Adipose tissue (tissue), 3 donors: ENCODE data around the gene TMEM30B. TPM values are rescaled to one million over a fixed set of nuclear protein-coding genes. Genes with fewer than 3 reads are reported as not detected.

Experiments used
- H3K27ac ChIP-seq: one replicate; pipeline ENCODE4 v1.5.1; 2013; ENCODE audit warnings: low read depth, low read length
- WGBS, 3 donors: extraction: QIAGEN DNeasy Blood & Tissue Kit; methylation state at CpG; one replicate each; pipeline ENCODE4 v1.1.7; 2013; 5-methylcytosine and 5-hydroxymethylcytosine counted together
- polyA plus RNA-seq, 3 donors: library from polyadenylated mRNA; stranded (reverse); fragments of 200-250 nt; gene quantifications; one replicate each; pipeline ENCODE4 v1.2.3, GENCODE V29; 2013
- donor health status: healthy with polysubstance abuse.
- donor health status: Bipolar disorder and iron deficiency.
- donor health status: healthy.

The TMEM30B gene
- polyA plus RNA-seq, 3 donors = 1.6 to 14.5 (median 3.1) TPM

- no peak overlapping the region for H3K27ac ChIP-seq
Observed at GRCh38 chr14:61308198-61308597, 27.1 kb upstream of the TMEM30B start.

GRCh38 chr14:61304688-61305087 is 23.6 kb upstream of the TMEM30B start:
- 93 to 97% (median 94%) methylated on average over 2 of the region's 2 CpGs for WGBS, 3 donors
- no peak overlapping the region for H3K27ac ChIP-seq

More at GRCh38 chr14:61308198-61308597, 27.1 kb upstream of the TMEM30B start:
- 25 to 39% (median 38%) methylated on average over 3 of the region's 3 CpGs for WGBS, 3 donors

GRCh38 chr14:61300754-61301153 is 19.6 kb upstream of the TMEM30B start:
- 88 to 89% (median 89%) methylated on average over 7 of the region's 7 CpGs for WGBS, 3 donors
- H3K27ac ChIP-seq = no peak overlapping the region

- 38 to 49% (median 43%) methylated on average over 2 of the region's 2 CpGs for WGBS, 3 donors
Observed at GRCh38 chr14:61300209-61300608, 19.1 kb upstream of the TMEM30B start.

GRCh38 chr14:61298824-61299223 is 17.7 kb upstream of the TMEM30B start:
- 43 to 67% (median 43%) methylated on average over 3 of the region's 3 CpGs for WGBS, 3 donors
- H3K27ac ChIP-seq = no peak overlapping the region

More at GRCh38 chr14:61300209-61300608, 19.1 kb upstream of the TMEM30B start:
- no peak overlapping the region for H3K27ac ChIP-seq

- H3K27ac ChIP-seq = no peak overlapping the region
- whole genome bisulfite sequencing, 3 donors = 71 to 79% (median 79%) methylated on average over 6 of the region's 6 CpGs
Observed at GRCh38 chr14:61297581-61297980, 16.4 kb upstream of the TMEM30B start.

- WGBS, 3 donors = 34 to 43% (median 40%) methylated on average over 2 of the region's 2 CpGs
- H3K27ac ChIP-seq = no peak overlapping the region
Observed at GRCh38 chr14:61296719-61297502, 15.8 kb upstream of the TMEM30B start.

- 34 to 55% (median 43%) methylated on average over 3 of the region's 3 CpGs for WGBS, 3 donors
Observed at GRCh38 chr14:61296151-61296550, 15.0 kb upstream of the TMEM30B start.

GRCh38 chr14:61290701-61291100 is 9.6 kb upstream of the TMEM30B start:
- 24 to 42% (median 30%) methylated on average over 1 of the region's 1 CpG for WGBS, 3 donors

More at GRCh38 chr14:61296151-61296550, 15.0 kb upstream of the TMEM30B start:
- H3K27ac ChIP-seq = no peak overlapping the region

GRCh38 chr14:61288720-61289119 is 7.6 kb upstream of the TMEM30B start:
- 57 to 81% (median 77%) methylated on average over 3 of the region's 3 CpGs for WGBS, 3 donors
- H3K27ac ChIP-seq = no peak overlapping the region

More at GRCh38 chr14:61290701-61291100, 9.6 kb upstream of the TMEM30B start:
- H3K27ac ChIP-seq = no peak overlapping the region

GRCh38 chr14:61288228-61288627 is 7.1 kb upstream of the TMEM30B start:
- WGBS, 3 donors = 62 to 90% (median 89%) methylated on average over 4 of the region's 4 CpGs
- no peak overlapping the region for H3K27ac ChIP-seq

- H3K27ac ChIP-seq = no peak overlapping the region
- 87 to 92% (median 91%) methylated on average over 7 of the region's 7 CpGs for WGBS, 3 donors
Observed at GRCh38 chr14:61287196-61287595, 6.1 kb upstream of the TMEM30B start.

- H3K27ac ChIP-seq = no peak overlapping the region
- 63 to 83% (median 81%) methylated on average over 4 of the region's 4 CpGs for WGBS, 3 donors
Observed at GRCh38 chr14:61285364-61285763, 4.2 kb upstream of the TMEM30B start.

- 47 to 81% (median 81%) methylated on average over 3 of the region's 3 CpGs for WGBS, 3 donors
Observed at GRCh38 chr14:61284001-61284400, 2.9 kb upstream of the TMEM30B start.

GRCh38 chr14:61282746-61283145 is 1.6 kb upstream of the TMEM30B start:
- WGBS, 3 donors = 83 to 90% (median 88%) methylated on average over 2 of the region's 2 CpGs
- H3K27ac ChIP-seq = no peak overlapping the region

More at GRCh38 chr14:61284001-61284400, 2.9 kb upstream of the TMEM30B start:
- no peak overlapping the region for H3K27ac ChIP-seq

- H3K27ac ChIP-seq = no peak overlapping the region
Observed at GRCh38 chr14:61281948-61282275, 774 bp upstream of the TMEM30B start.

GRCh38 chr14:61280526-61281185 is 482 bp downstream of the TMEM30B start:
- no peak overlapping the region for H3K27ac ChIP-seq
- 0 to 2% (median 2%) methylated on average over 77 to 81 of the region's 81 CpGs for WGBS, 3 donors

More at GRCh38 chr14:61281948-61282275, 774 bp upstream of the TMEM30B start:
- 33 to 52% (median 49%) methylated on average over 1 of the region's 1 CpG for WGBS, 3 donors

GRCh38 chr14:61280092-61280525 is 1.0 kb downstream of the TMEM30B start:
- H3K27ac ChIP-seq = no peak overlapping the region
- WGBS, 3 donors = 4 to 19% (median 15%) methylated on average over 46 to 47 of the region's 47 CpGs

- 24 to 61% (median 46%) methylated on average over 5 of the region's 5 CpGs for WGBS, 3 donors
- H3K27ac ChIP-seq = no peak overlapping the region
Observed at GRCh38 chr14:61279082-61279481, 2.1 kb downstream of the TMEM30B start.
